OCI-LY7 (cell line): Measurements from ENCODE around the gene LRRC8C. TPM values are rescaled to one million over a fixed set of nuclear protein-coding genes. Genes with fewer than 3 reads are reported as not detected.

Source experiments
- BruUV-seq: library from RNA; stranded (reverse); fragments of 400-500 nt; replicated peaks from 2 replicates; lab custom pipeline; 2021; lab: Mats Ljungman, UMichigan
- CTCF ChIA-PET: fragments of 300-600 bp; sonication (Branson Sonifier 250); formaldehyde crosslinking; loops from one replicate; lab custom pipeline; 2022; ENCODE audit warnings: antibody characterized with exemption; ENCODE audit not compliant: unreplicated experiment; lab: Charles Lee
- POLR2A ChIA-PET: fragments of 300-600 bp; sonication (Branson Sonifier 250); formaldehyde crosslinking; loops from one replicate; lab custom pipeline; 2022; ENCODE audit warnings: antibody characterized with exemption; lab: Charles Lee
- DNase-seq: peaks from one replicate; pipeline ENCODE4 v3.0.0-alpha.2; 2015; ENCODE audit warnings: low spot score
- H2AFZ ChIP-seq: fragments of 200-600 bp; sonication (generic), shearing (Covaris generic); 2 replicates; pipeline ENCODE4 v1.6.1; 2014; ENCODE audit warnings: mild to moderate bottlenecking, antibody characterized with exemption, low read length, moderate library complexity
- H3K27ac ChIP-seq: fragments of 200-600 bp; sonication (generic); 2 replicates; pipeline ENCODE4 v1.5.1; 2014; ENCODE audit warnings: mixed run types, low read depth, mild to moderate bottlenecking, moderate library complexity, low read length, inconsistent platforms; ENCODE audit not compliant: poor library complexity, severe bottlenecking
- H3K36me3 ChIP-seq: fragments of 200-600 bp; sonication (generic); 2 replicates; pipeline ENCODE4 v1.6.1; 2014; ENCODE audit warnings: mild to moderate bottlenecking, antibody characterized with exemption, low read length, moderate library complexity, mixed read lengths; ENCODE audit not compliant: insufficient read depth
- H3K4me1 ChIP-seq: fragments of 200-600 bp; sonication (generic); 2 replicates; pipeline ENCODE4 v1.5.1; 2014; ENCODE audit warnings: mild to moderate bottlenecking, low read length; ENCODE audit not compliant: insufficient read depth, poor library complexity, severe bottlenecking
- H3K4me2 ChIP-seq: fragments of 200-600 bp; sonication (generic); 2 replicates; pipeline ENCODE4 v1.6.1; 2014; ENCODE audit warnings: mild to moderate bottlenecking, low read length
- H3K4me3 ChIP-seq: fragments of 200-600 bp; sonication (generic); 2 replicates; pipeline ENCODE4 v1.5.1; 2014; ENCODE audit warnings: mild to moderate bottlenecking, low read depth, low read length; ENCODE audit not compliant: poor library complexity, severe bottlenecking
- H3K79me2 ChIP-seq: fragments of 200-600 bp; sonication (generic); 2 replicates; pipeline ENCODE4 v1.6.1; 2016; ENCODE audit warnings: low read depth, mild to moderate bottlenecking, low read length, moderate library complexity, mixed read lengths; ENCODE audit not compliant: insufficient read depth
- H3K9me2 ChIP-seq: fragments of 200-600 bp; sonication (generic); 2 replicates; pipeline ENCODE4 v1.6.1; 2016; ENCODE audit warnings: mild to moderate bottlenecking, low read length, mixed read lengths; ENCODE audit not compliant: insufficient read depth
- H3K9me3 ChIP-seq: fragments of 200-600 bp; sonication (generic); 2 replicates; pipeline ENCODE4 v1.6.1; 2014; ENCODE audit warnings: mild to moderate bottlenecking, mixed run types, low read length, mixed read lengths
- H4K20me1 ChIP-seq: fragments of 200-600 bp; sonication (generic); 2 replicates; pipeline ENCODE4 v1.6.1; 2014; ENCODE audit warnings: mild to moderate bottlenecking, antibody characterized with exemption, low read length, moderate library complexity, mixed read lengths; ENCODE audit not compliant: insufficient read depth
- CTCF ChIP-seq: fragments of 200-600 bp; sonication (generic); conservative IDR thresholded peaks from 2 replicates; pipeline ENCODE4 v1.5.1; 2014; ENCODE audit warnings: mild to moderate bottlenecking, antibody characterized with exemption, low read length, moderate library complexity, mixed read lengths
- EZH2phosphoT487 ChIP-seq: fragments of 200-600 bp; sonication (generic); IDR thresholded peaks from 2 replicates; pipeline ENCODE4 v1.6.1; 2018; ENCODE audit warnings: low read depth, borderline replicate concordance, mild to moderate bottlenecking, mixed run types, antibody characterized with exemption, low read length, moderate library complexity, mixed read lengths
- intact Hi-C: fragments of 100-400 bp; cut with micrococcal nuclease; formaldehyde crosslinking; loops from one replicate; pipeline ENCODE4 v1.10.0; 2022; ENCODE audit not compliant: unreplicated experiment
- total RNA-seq, 2 experiments: library from RNA; depleted of rRNA in 1 of 2; stranded (reverse); fragments of >200 nt in 1 of 2; shearing (Covaris generic) in 1 of 2; gene quantifications; 2 replicates each; pipeline ENCODE4 v1.2.3, GENCODE V29; 2014 to 2022

LRRC8C gene
- total RNA-seq, 2 experiments from 2014 or later = 6.0 to 9.0 TPM

- CTCF ChIA-PET = interaction anchor here (0.6 to 1.4 kb wide), 15 partner anchors 18 to 279 kb away, joined by 3 to 7 read pairs (median 3); partner anchors contain the start of gene LRRC8C
- TF ChIP-seq EZH2phosphoT487 = no peak
- peak; percentile 96 for TF ChIP-seq CTCF
- no TSS peak for BruUV-seq
- Histone ChIP-seq H4K20me1 (no peaks in the 10 kb centered on the region), H3K4me3 (peak overlapping the region; percentile 37), H3K27ac (no peak overlapping the region), H3K4me2 (peak overlapping the region; percentile 58), H3K36me3 (no peaks in the 10 kb centered on the region), H3K9me2 (no peaks in the 10 kb centered on the region), H3K4me1 (peaks cover 16% of the 10 kb centered on the region), H3K9me3 (no peaks in the 10 kb centered on the region), H2AFZ (peak overlapping the region; percentile 71; the same call in 1 of the 2 replicates), H3K79me2 (no peaks in the 10 kb centered on the region)
- intact Hi-C loops = loop anchor here (1.0 to 5.0 kb wide), 6 partner anchors 41 to 280 kb away; partner anchors contain the start of genes LRRC8B and LRRC8C
- POLR2A ChIA-PET = interaction anchor here (0.7 to 10.1 kb wide), 4 partner anchors 17 to 133 kb away, joined by 3 to 90 read pairs (median 4); partner anchors contain the start of gene LRRC8C
- DNase-seq = peak; percentile 87
Measured at GRCh38 chr1:89762779-89763648, 130.1 kb downstream of the LRRC8C start.

- Histone ChIP-seq H3K9me3 (no peaks in the 10 kb centered on the region), H3K4me1 (peaks cover 10% of the 10 kb centered on the region), H3K4me3 (no peak overlapping the region), H3K79me2 (no peaks in the 10 kb centered on the region), H3K9me2 (no peaks in the 10 kb centered on the region), H2AFZ (peak overlapping the region; percentile 71; the same call in 1 of the 2 replicates), H3K36me3 (no peaks in the 10 kb centered on the region), H4K20me1 (no peaks in the 10 kb centered on the region), H3K4me2 (peak overlapping the region; percentile 58), H3K27ac (no peak overlapping the region)
- intact Hi-C loops = loop anchor here (1.0 to 5.0 kb wide), 6 partner anchors 41 to 280 kb away; partner anchors contain the start of genes LRRC8B and LRRC8C
- TF ChIP-seq CTCF (no peak), EZH2phosphoT487 (no peak)
- CTCF ChIA-PET = interaction anchor here (1.1 to 1.4 kb wide), 4 partner anchors 18 to 280 kb away, joined by 4 to 7 read pairs (median 6); partner anchors contain the start of gene LRRC8C
- no TSS peak for BruUV-seq
- DNase-seq = no peak
- POLR2A ChIA-PET = interaction anchor here (0.6 to 10.1 kb wide), 4 partner anchors 16 to 189 kb away, joined by 3 to 90 read pairs (median 4); partner anchors contain the start of gene LRRC8C
Measured at GRCh38 chr1:89763649-89763986, 130.7 kb downstream of the LRRC8C start.
